ENCODE data around the gene NRIP1.
"Not testable (repeated sequence)": the region's sequence is repeated elsewhere in the genome, so short reads cannot be mapped to it uniquely, and the experiment has no call there.

The NRIP1 gene

DNA sequence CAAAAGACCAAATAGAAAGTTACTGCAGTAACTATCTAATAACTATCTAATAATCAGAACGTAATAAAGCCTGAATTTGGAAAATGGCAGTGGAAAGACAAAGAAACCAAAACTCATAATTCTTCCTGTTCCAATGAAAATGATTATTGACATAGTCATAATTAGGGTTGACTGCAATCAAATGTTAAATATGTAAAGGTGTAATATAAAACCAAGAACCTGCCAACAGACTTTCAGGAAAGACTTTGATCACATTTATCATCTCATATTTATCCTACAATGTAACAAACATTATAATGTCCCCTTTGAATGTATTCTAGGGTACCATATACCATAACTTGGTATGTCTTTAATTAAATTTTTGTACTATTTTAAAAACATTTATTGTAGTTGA is 26.9 kb downstream of the NRIP1 start:
- DNase-seq (ENCODE audit: low spot score): no peak

DNA sequence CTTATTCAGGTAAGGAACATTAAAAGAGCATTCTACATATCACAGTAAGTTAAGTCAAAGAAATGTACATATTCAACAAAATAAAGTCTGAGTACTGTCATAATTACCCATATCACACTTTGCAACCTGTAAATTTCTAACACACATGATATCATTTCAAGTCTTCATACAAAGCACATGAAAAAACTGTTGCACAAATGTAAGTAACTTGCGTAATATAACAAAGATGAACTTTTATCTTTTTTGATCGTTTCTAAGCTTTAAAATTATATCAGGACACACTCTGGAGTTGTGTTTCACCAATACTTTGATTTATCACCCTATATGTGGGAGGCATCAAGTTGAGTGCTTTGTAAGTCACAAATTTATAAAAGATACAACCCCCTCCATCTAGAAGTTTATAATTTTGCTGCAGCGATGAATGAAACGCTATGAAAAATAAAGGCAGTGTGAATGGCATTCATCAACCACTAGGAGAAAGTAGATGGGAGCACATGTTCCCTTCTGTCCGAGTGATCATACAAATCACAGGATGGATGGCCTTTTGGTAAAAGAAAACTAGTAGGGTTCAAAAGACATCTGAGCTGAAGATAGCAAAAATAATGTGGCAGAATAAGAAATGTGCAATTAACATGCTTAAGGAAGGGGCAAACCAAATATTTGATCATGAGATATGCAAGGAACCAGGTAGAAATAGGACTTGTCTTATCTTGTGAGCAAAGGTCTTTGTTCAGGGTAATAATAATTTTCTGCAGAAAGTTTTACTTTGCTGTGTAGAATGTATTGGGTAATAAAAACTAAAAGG is 27.5 kb downstream of the NRIP1 start:
- DNase-seq (ENCODE audit: low spot score): no peak

DNA sequence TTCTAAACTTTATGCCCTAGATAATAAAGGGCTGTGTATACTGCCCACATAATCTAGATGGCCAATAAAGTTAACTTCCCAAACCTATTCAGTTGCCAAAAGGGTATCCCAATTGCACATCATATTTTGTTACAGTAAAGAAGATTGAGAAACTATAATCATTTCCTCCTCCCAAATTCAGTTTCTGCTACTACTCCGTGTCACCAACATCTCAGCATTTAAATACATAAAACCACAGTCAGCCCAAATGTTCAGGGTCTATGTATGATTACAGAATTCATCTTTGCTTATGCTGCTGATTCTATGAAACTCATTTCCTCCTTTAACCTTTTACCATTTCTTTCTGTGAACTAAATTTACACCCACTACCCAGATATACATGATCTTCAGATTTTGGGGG is 28.6 kb downstream of the NRIP1 start:
- no peak for DNase-seq (ENCODE audit: low spot score)

DNA sequence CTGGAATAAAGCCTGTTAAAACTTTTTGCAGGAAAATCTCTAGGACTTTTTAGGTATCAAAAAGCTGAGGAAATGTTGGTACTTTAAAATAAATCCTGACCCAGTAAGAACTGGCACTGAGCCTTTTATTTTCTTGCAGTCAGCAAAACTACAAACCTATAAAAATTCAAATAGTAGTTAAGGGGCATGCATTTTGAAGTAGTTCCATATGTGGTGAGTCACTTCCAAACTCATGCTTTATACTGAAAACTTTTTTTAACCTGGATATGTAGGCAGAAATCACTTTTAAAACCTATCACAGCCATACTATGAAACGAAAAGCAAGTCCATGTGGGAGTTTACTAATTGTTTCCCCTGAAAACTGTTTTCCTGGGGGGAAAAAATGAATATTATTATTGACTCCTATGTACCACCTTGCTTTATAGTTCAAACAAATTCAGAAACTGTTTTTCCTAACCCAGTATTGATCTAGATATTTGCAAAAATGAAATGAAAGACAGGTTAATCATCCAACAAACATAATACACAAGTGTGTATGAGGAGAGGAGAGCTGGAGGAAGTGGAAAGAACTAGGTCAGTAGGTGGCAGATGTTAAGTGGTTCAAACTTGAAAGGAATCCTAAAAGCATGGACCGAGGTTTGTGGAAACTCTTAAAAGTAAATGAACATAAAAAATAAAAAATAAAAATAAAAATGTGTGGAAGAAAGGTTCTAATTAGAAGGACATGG is 30.5 kb downstream of the NRIP1 start:
- no peak for DNase-seq (ENCODE audit: low spot score)

- no peak for DNase-seq (ENCODE audit: low spot score)
Measured at GRCh38 chr21:15031790-15032357, 32.9 kb downstream of the NRIP1 start.

- DNase-seq (ENCODE audit: low spot score): not testable (repeated sequence)
Measured at GRCh38 chr21:15031362-15031761, 33.4 kb downstream of the NRIP1 start.

GRCh38 chr21:15030861-15031260 is 33.9 kb downstream of the NRIP1 start:
- not testable (repeated sequence) for DNase-seq (ENCODE audit: low spot score)

DNA sequence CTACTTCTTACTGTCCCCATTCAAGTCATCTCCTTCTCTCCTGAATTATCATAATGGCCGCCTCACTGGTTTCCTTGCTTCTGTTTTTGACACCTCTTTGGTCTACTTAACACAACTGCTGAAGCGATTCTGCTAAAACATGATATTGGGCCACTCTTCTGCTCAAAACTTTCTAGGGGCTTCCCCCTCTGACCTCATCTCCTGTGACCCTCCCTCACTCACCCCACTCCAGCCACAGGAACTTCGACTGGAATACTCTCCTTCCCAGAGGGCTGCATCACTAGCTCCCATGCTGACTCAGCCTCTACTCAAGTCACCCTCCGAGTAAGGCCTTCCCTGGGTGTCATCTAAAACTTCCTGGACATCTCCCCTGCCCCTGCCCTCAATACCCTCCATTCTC is 35.7 kb downstream of the NRIP1 start:
- DNase-seq (ENCODE audit: low spot score): no peak

DNA sequence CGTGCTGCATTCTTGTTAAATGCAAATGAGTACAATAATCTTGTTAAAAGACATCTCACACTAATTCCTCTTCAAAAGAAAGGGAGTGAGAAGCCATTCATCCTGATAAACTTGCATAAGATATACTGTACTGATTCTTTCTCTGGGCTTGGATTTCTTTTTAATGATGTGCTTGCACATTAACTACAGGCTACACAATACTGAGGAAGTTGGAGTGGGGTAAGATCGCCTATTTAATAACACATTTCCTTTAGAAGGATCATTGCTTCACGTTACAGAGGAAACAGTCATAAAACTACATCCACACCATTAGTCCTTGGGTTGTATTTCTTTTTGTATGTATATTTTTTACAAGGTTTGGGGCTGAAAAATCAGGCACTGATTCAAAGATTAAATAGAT is 36.6 kb downstream of the NRIP1 start:
- no peak for DNase-seq (ENCODE audit: low spot score)

- no peak for DNase-seq (ENCODE audit: low spot score)
Measured at GRCh38 chr21:15027056-15027455, 37.7 kb downstream of the NRIP1 start.

DNA sequence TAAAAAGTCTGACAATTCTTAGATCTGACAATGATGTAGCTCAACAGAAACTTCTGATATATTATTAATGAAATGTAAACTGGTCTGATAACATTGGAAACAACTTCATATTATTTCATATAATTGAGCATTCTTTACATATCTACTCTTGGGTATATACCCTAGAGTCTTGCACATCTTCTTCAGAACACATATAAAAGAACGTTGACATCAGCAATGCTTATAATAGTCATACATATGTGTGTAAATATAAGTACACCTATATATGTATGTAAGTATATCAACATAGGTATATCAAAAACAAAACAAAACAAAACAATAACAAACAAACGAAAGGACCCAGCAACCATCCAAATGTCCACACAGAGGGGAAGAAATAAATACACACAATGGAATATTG is 38.4 kb downstream of the NRIP1 start:
- DNase-seq (ENCODE audit: low spot score): no peak

- no peak for DNase-seq (ENCODE audit: low spot score)
Measured at GRCh38 chr21:15023776-15024175, 41.0 kb downstream of the NRIP1 start.

- DNase-seq (ENCODE audit: low spot score): no peak
Measured at GRCh38 chr21:15022608-15023261, 42.1 kb downstream of the NRIP1 start.

- DNase-seq (ENCODE audit: low spot score): no peak
Measured at GRCh38 chr21:15020797-15021196, 44.0 kb downstream of the NRIP1 start.

GRCh38 chr21:15018382-15018781 is 46.4 kb downstream of the NRIP1 start:
- DNase-seq (ENCODE audit: low spot score): no peak

DNA sequence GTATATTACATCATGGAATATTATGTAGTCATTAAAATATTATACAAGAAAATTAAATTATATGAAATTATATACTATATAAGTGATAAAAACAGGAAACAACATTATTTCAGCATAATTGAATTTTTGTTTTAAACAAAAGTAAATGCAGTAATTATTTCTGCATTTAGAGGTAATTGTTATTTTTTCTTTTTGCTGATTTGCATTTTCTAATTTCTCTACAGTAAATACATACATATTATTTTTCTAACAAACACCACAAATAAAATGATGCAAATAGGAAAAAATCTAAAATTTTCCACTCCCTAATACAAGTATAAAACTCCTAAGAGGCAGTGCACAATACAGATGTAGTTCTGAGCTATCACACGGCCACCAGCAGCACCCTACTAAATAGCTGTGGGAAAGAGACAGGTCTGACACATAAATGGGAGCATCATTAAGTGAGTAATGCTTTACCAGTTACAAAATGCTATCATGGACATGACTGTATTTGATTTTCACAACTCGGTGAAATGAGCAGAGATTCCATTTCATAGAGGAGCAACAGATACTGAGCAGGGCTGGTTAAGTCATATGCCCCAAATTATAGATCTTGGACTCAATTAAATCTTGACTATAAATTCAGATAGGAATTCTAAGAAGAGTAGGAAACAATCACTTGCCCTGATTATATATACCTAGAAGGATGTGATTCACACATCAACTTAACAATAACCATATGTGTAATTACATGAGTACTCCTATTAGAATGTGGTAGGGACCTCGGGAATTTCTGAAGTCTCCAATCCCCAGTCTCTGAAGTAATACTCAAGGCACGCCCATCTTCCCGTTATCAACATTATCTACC is 49.0 kb downstream of the NRIP1 start:
- no peak for DNase-seq (ENCODE audit: low spot score)

DNA sequence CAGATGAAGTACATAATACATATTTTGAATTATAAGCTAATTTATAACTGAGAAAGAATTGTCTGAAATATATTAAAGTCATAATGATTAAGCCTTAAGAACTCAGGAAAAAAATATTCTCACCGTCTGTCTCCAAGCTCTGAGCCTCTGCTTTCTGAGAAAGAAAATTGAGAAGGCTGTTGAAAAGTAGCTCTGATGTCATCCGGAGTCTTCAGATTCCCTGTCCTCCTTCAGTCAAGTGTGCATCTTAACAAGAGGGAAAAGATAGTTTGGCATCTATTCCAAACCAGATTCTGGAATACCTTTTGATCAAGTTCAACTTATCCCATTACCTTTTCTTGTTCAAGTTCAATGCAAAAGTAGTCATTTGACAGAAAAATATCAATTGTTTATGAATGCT is 50.6 kb downstream of the NRIP1 start:
- no peak for DNase-seq (ENCODE audit: low spot score)

DNA sequence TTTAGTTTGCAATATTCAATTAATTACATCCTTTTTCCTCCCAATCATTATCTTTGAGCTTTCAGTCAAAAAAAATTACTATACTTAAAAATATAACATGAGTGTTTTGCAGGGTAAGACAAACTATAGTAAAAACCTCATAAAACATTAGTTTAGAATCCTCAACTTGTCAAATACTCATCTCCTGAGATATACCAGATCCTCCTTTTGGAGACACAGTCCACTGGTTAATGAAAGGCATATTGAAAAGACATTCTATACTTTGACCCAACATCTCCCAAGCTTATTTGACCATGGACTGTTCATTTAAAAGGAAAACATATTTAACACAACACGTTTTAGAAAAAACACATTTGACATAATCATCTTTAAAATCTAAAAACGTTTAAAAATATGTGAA is 52.8 kb downstream of the NRIP1 start:
- DNase-seq (ENCODE audit: low spot score): no peak

- no peak for DNase-seq (ENCODE audit: low spot score)
Measured at GRCh38 chr21:15010645-15011044, 54.2 kb downstream of the NRIP1 start.

- DNase-seq (ENCODE audit: low spot score): no peak
Measured at GRCh38 chr21:15009837-15010363, 54.9 kb downstream of the NRIP1 start.

GRCh38 chr21:15007716-15008296 is 57.0 kb downstream of the NRIP1 start:
- no peak for DNase-seq (ENCODE audit: low spot score)
